A549 (cell line): ENCODE data around the gene SLC13A2.

Experiments
- EP300 ChIP-seq, 2 experiments: fragments of >200 bp; sonication (Bioruptor Twin); formaldehyde crosslinking; IDR thresholded peaks; 2 replicates in 1 of 2; 3 replicates in 1 of 2; pipeline ENCODE4 v1.6.1; 2016 to 2017
- FOSL2 ChIP-seq, 2 experiments: fragments of 450-650 bp in 1 of 2; fragments of >200 bp in 1 of 2; sonication (Bioruptor Twin) in 1 of 2; formaldehyde crosslinking; IDR thresholded peaks; 2 replicates each; pipeline versions ENCODE4 v1.5.0 to v1.6.1; 2016 to 2020; ENCODE audit warnings: mild to moderate bottlenecking in 1 of 2, moderate library complexity in 1 of 2
- MAFK ChIP-seq: fragments of 450-650 bp; IDR thresholded peaks from 2 replicates; pipeline ENCODE4 v1.6.1; 2014; ENCODE audit not compliant: partially characterized antibody
- POLR2A ChIP-seq: IDR thresholded peaks from 2 replicates; pipeline ENCODE4 v1.6.1; 2012; ENCODE audit warnings: mild to moderate bottlenecking, low read length
- RFX5 ChIP-seq: fragments of 450-650 bp; IDR thresholded peaks from 2 replicates; pipeline ENCODE4 v1.7.1; 2014; ENCODE audit warnings: antibody characterized with exemption, mild to moderate bottlenecking, moderate library complexity
- RNF2 ChIP-seq: fragments of 200-600 bp; sonication (generic); IDR thresholded peaks from 2 replicates; pipeline ENCODE4 v1.6.1; 2016; ENCODE audit warnings: low read depth, mild to moderate bottlenecking, antibody characterized with exemption, moderate library complexity, borderline replicate concordance
- SREBF2 ChIP-seq: fragments of 450-650 bp; IDR thresholded peaks from 2 replicates; pipeline ENCODE4 v1.6.1; 2014; ENCODE audit warnings: mild to moderate bottlenecking, moderate library complexity
- TF ChIP-seq, protein P1 (sequence below): fragments of >200 bp; sonication (Bioruptor Twin); formaldehyde crosslinking; IDR thresholded peaks from 3 replicates; pipeline ENCODE4 v1.5.1; 2016
- TF ChIP-seq, protein P2 (sequence below): fragments of 450-650 bp; IDR thresholded peaks from 2 replicates; pipeline ENCODE4 v1.6.1; 2014; ENCODE audit warnings: antibody characterized with exemption
- TF ChIP-seq, protein P3 (sequence below): fragments of 150-350 bp; IDR thresholded peaks from 2 replicates; pipeline ENCODE4 v1.6.1; 2014; ENCODE audit warnings: low read depth, mild to moderate bottlenecking, low read length

DNA sequence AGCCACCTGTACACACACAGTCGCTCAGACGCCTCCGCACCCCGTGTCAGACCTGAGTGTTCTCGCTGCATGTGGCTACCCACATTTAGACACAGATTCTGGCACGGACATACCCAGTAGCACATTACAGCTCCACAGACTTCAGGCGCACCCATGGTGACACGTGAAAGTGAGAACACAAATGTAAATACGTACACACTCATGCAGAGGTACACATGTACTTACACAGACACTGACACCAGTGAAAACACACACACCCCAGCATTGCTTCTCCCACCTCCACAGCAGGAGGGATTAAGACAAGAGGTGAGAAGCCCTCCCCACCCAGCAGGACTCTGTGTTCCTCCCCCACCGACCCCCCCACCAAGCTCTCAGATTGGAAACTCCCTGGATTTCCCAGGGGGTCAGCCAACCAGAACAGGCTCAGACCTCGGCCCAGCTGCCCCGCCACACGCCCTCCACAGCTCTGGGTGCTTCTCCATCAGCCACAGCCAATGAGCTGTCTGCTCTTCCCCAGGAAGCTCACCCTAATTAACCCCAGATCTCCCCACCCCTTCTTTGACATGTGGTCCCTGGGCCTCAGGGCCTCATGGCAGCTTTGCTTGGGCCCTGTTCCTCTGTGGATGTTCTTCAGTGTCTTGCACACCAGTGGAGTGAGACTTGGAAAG, 27.4 kb downstream of the SLC13A2 start:
- TF ChIP-seq, protein P1, sequence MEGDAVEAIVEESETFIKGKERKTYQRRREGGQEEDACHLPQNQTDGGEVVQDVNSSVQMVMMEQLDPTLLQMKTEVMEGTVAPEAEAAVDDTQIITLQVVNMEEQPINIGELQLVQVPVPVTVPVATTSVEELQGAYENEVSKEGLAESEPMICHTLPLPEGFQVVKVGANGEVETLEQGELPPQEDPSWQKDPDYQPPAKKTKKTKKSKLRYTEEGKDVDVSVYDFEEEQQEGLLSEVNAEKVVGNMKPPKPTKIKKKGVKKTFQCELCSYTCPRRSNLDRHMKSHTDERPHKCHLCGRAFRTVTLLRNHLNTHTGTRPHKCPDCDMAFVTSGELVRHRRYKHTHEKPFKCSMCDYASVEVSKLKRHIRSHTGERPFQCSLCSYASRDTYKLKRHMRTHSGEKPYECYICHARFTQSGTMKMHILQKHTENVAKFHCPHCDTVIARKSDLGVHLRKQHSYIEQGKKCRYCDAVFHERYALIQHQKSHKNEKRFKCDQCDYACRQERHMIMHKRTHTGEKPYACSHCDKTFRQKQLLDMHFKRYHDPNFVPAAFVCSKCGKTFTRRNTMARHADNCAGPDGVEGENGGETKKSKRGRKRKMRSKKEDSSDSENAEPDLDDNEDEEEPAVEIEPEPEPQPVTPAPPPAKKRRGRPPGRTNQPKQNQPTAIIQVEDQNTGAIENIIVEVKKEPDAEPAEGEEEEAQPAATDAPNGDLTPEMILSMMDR, result no peak
- TF ChIP-seq, protein P2, sequence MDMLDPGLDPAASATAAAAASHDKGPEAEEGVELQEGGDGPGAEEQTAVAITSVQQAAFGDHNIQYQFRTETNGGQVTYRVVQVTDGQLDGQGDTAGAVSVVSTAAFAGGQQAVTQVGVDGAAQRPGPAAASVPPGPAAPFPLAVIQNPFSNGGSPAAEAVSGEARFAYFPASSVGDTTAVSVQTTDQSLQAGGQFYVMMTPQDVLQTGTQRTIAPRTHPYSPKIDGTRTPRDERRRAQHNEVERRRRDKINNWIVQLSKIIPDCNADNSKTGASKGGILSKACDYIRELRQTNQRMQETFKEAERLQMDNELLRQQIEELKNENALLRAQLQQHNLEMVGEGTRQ, result no peak
- TF ChIP-seq SREBF2 (no peak), POLR2A (no peak), RNF2 (no peak), FOSL2 (IDR thresholded peaks at IDR 0.05) (no peak), FOSL2 (CRISPR knock-in tag; IDR thresholded peaks at IDR 0.05) (no peak), MAFK (no peak), EP300 (IDR thresholded peaks at IDR 0.05) (no peak), RFX5 (no peak)
- TF ChIP-seq, protein P3, sequence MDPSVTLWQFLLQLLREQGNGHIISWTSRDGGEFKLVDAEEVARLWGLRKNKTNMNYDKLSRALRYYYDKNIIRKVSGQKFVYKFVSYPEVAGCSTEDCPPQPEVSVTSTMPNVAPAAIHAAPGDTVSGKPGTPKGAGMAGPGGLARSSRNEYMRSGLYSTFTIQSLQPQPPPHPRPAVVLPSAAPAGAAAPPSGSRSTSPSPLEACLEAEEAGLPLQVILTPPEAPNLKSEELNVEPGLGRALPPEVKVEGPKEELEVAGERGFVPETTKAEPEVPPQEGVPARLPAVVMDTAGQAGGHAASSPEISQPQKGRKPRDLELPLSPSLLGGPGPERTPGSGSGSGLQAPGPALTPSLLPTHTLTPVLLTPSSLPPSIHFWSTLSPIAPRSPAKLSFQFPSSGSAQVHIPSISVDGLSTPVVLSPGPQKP, result no peak
